Astrocyte (in vitro differentiated cells and primary cell): Measurements from ENCODE around the gene SNRPD3.

Experiments
- CTCF ChIP-seq: IDR thresholded peaks from 2 replicates; pipeline ENCODE4 v1.5.1; 2011; ENCODE audit warnings: low read depth, mild to moderate bottlenecking, inconsistent platforms, low read length, moderate library complexity; ENCODE audit not compliant: insufficient read depth
- EZH2 ChIP-seq: IDR thresholded peaks from 2 replicates; pipeline ENCODE4 v1.6.1; 2012; ENCODE audit warnings: mild to moderate bottlenecking, low read length, inconsistent platforms; ENCODE audit not compliant: insufficient read depth

GRCh38 chr22:24515027-24515338 is 40.8 kb upstream of the SNRPD3 start:
- TF ChIP-seq EZH2 (no peak), CTCF (no peak)
